HepG2 (cell line): ENCODE data around the gene COX18. TPM values are rescaled to one million over a fixed set of nuclear protein-coding genes. Genes with fewer than 3 reads are reported as not detected.
A peak's percentile ranks its signal among the peaks of the same experiment; 100 is the strongest.

Experiments used
- ATAC-seq: fragments of 200-7000 bp; cut with Tn5 transposase; 3 replicates; pipeline ENCODE4 v1.9.1; 2020; ENCODE audit warnings: mild to moderate bottlenecking, moderate library complexity
- BruUV-seq: library from RNA; stranded (reverse); fragments of 400-500 nt; replicated peaks from 2 replicates; lab custom pipeline; 2021; lab: Mats Ljungman, UMichigan
- CTCF ChIA-PET: fragments of 300-600 bp; formaldehyde crosslinking; extraction: SDS; loops from one replicate; lab custom pipeline; 2021; ENCODE audit warnings: low total read pairs, inconsistent platforms, low intra/inter-chr PET ratio; lab: Yijun Ruan, JAX
- POLR2A ChIA-PET: fragments of 350-600 bp; sonication (Branson Sonifier 250); formaldehyde crosslinking; loops from one replicate; lab custom pipeline; 2020; ENCODE audit warnings: antibody characterized with exemption, inconsistent platforms; lab: Yijun Ruan, JAX
- DNase-seq: peaks from one replicate; pipeline ENCODE4 v3.0.0-alpha.2; 2015; ENCODE audit warnings: low spot score
- FAIRE-seq: peaks from 3 replicates; lab custom pipeline; 2011; peaks lifted over from hg19 to GRCh38; lab: Jason Lieb, UNC
- H2AFZ ChIP-seq: one replicate; pipeline ENCODE4 v1.6.1; 2011; ENCODE audit warnings: low read length, inconsistent platforms
- H3K27ac ChIP-seq: fragments of 300-600 bp; 3 replicates; pipeline ENCODE4 v1.8.0; 2011; ENCODE audit warnings: mixed run types, mild to moderate bottlenecking, mixed read lengths, low read length, inconsistent platforms; ENCODE audit not compliant: insufficient read depth; ENCODE audit errors: extremely low read length
- H3K27me3 ChIP-seq, 2 experiments: fragments of 200-600 bp in 1 of 2; 2 replicates in 1 of 2; 3 replicates in 1 of 2; pipeline versions ENCODE4 v1.6.0 to v1.8.0; 2011; ENCODE audit warnings: low read length in 2 of 2, mild to moderate bottlenecking in 2 of 2, moderate library complexity in 2 of 2, inconsistent platforms in 1 of 2; ENCODE audit not compliant: insufficient read depth in 2 of 2, control insufficient read depth in 1 of 2
- H3K36me3 ChIP-seq, 2 experiments: fragments of 200-600 bp in 1 of 2; replicated peaks in 1 of 2; 2 replicates in 1 of 2; 3 replicates in 1 of 2; pipeline versions ENCODE4 v1.5.1 to v1.8.0; 2011; ENCODE audit warnings: low read length in 2 of 2, inconsistent platforms in 1 of 2; ENCODE audit not compliant: insufficient read depth in 2 of 2, control insufficient read depth in 1 of 2
- H3K4me1 ChIP-seq: 2 replicates; pipeline ENCODE4 v1.5.1; 2012; ENCODE audit warnings: low read length, inconsistent platforms; ENCODE audit not compliant: insufficient read depth
- H3K4me2 ChIP-seq: 2 replicates; pipeline ENCODE4 v1.6.0; 2011; ENCODE audit warnings: low read depth, low read length, inconsistent platforms
- H3K4me3 ChIP-seq, 3 experiments: fragments of 200-600 bp in 1 of 3; sonication (generic), shearing (Covaris generic) in 1 of 3; replicated peaks in 1 of 3; 2 replicates each; pipeline ENCODE4 v1.5.1; 2011 to 2016; ENCODE audit warnings: low read length in 3 of 3, inconsistent platforms in 2 of 3, low read depth in 2 of 3, mild to moderate bottlenecking in 2 of 3, control low read depth in 1 of 3, mixed read lengths in 1 of 3; ENCODE audit not compliant: insufficient read depth in 1 of 3
- H3K79me2 ChIP-seq: one replicate; pipeline ENCODE4 v1.6.1; 2011; ENCODE audit warnings: low read length, inconsistent platforms; ENCODE audit not compliant: insufficient read depth
- H3K9ac ChIP-seq: 2 replicates; pipeline ENCODE4 v1.6.0; 2011; ENCODE audit warnings: mild to moderate bottlenecking, low read depth, low read length, inconsistent platforms; ENCODE audit not compliant: insufficient read depth
- H3K9me3 ChIP-seq: 2 replicates; pipeline ENCODE4 v1.5.1; 2012; ENCODE audit warnings: mild to moderate bottlenecking, low read length
- H4K20me1 ChIP-seq: 2 replicates; pipeline ENCODE4 v1.6.0; 2011; ENCODE audit warnings: inconsistent platforms, mild to moderate bottlenecking, low read length, moderate library complexity; ENCODE audit not compliant: insufficient read depth
- ATM ChIP-seq: fragments of 450-650 bp; IDR thresholded peaks from 2 replicates; pipeline ENCODE4 v1.7.1; 2017; ENCODE audit warnings: mild to moderate bottlenecking, borderline replicate concordance
- CBX1 ChIP-seq: IDR thresholded peaks from one replicate; pipeline ENCODE4 v1.6.1; 2016; ENCODE audit warnings: antibody characterized with exemption, low read depth
- CREB3 ChIP-seq: sonication (generic); formaldehyde crosslinking; IDR thresholded peaks from 2 replicates; pipeline ENCODE4 v1.5.0; 2020; ENCODE audit warnings: missing genetic modification reagents
- ELF3 ChIP-seq: IDR thresholded peaks from 2 replicates; pipeline ENCODE4 v1.6.1; 2016; ENCODE audit warnings: missing genetic modification reagents, missing compliant biosample characterization
- FOXA3 ChIP-seq: IDR thresholded peaks from 2 replicates; pipeline ENCODE4 v1.6.1; 2016; ENCODE audit warnings: missing genetic modification reagents, missing compliant biosample characterization
- FOXJ3 ChIP-seq: sonication (generic); formaldehyde crosslinking; IDR thresholded peaks from 2 replicates; pipeline ENCODE4 v1.4.0; 2020; ENCODE audit warnings: missing genetic modification reagents, mild to moderate bottlenecking, borderline replicate concordance
- GABPA ChIP-seq, 2 experiments: IDR thresholded peaks; 2 replicates each; pipeline ENCODE4 v1.6.1; 2011 to 2016; ENCODE audit warnings: low read depth in 2 of 2, low read length in 1 of 2, missing biosample characterization in 1 of 2, missing genetic modification characterization in 1 of 2
- MYC ChIP-seq: sonication (generic); formaldehyde crosslinking; IDR thresholded peaks from 2 replicates; pipeline ENCODE4 v1.9.0; 2021; ENCODE audit warnings: missing genetic modification reagents, borderline replicate concordance
- PBX2 ChIP-seq: IDR thresholded peaks from 2 replicates; pipeline ENCODE4 v1.6.1; 2016; ENCODE audit warnings: control low read depth
- REST ChIP-seq, 2 experiments: IDR thresholded peaks; 2 replicates each; pipeline ENCODE4 v1.6.1; 2011 to 2012; ENCODE audit warnings: low read length in 2 of 2, borderline replicate concordance in 1 of 2, low read depth in 1 of 2, mild to moderate bottlenecking in 1 of 2, moderate library complexity in 1 of 2
- SIX4 ChIP-seq: sonication (generic); formaldehyde crosslinking; IDR thresholded peaks from 2 replicates; pipeline ENCODE4 v1.4.0; 2020; ENCODE audit warnings: missing genetic modification reagents
- ZBTB34 ChIP-seq: sonication (generic); formaldehyde crosslinking; IDR thresholded peaks from 2 replicates; pipeline ENCODE4 v1.8.0; 2022; ENCODE audit warnings: mild to moderate bottlenecking, missing genetic modification reagents
- ZNF619 ChIP-seq: sonication (generic); formaldehyde crosslinking; IDR thresholded peaks from 2 replicates; pipeline ENCODE4 v1.4.0; 2020; ENCODE audit warnings: mild to moderate bottlenecking, missing genetic modification reagents
- ZNF816 ChIP-seq: sonication (generic); formaldehyde crosslinking; IDR thresholded peaks from 2 replicates; pipeline ENCODE4 v1.8.0; 2022; ENCODE audit warnings: missing genetic modification reagents, mild to moderate bottlenecking, borderline replicate concordance
- ZNF879 ChIP-seq: sonication (generic); formaldehyde crosslinking; IDR thresholded peaks from 2 replicates; pipeline ENCODE4 v1.8.1; 2023; ENCODE audit warnings: missing genetic modification reagents
- ZSCAN12 ChIP-seq: sonication (generic); formaldehyde crosslinking; IDR thresholded peaks from 2 replicates; pipeline ENCODE4 v1.9.0; 2021; ENCODE audit warnings: mild to moderate bottlenecking, missing genetic modification reagents
- WGBS: methylation state at CpG from one replicate; pipeline ENCODE4 v1.1.6; 2017; ENCODE audit warnings: low lambda C conversion rate; 5-methylcytosine and 5-hydroxymethylcytosine counted together
- in situ Hi-C: cut with HindIII; loops from 2 replicates; pipeline ENCODE4 v1.10.0; 2017; ENCODE audit warnings: low pct_unique_long_range_greater_than_20kb; ENCODE audit not compliant: extremely low pct_ligation_motif_present
- intact Hi-C: fragments of 100-400 bp; cut with micrococcal nuclease; formaldehyde crosslinking; loops from one replicate; pipeline ENCODE4 v1.10.0; 2022; ENCODE audit not compliant: unreplicated experiment
- polyA plus RNA-seq, 8 experiments: library from polyadenylated mRNA; depleted of rRNA in 3 of 8; stranded (reverse) in 7 of 8; unstranded in 1 of 8; fragments of >200 nt; fragmentation: Illumina TruSeq in 4 of 8; extraction: Trizol in 4 of 8; gene quantifications; 2 replicates each; pipeline versions ENCODE4 v1.2.1 to v1.2.3, GENCODE V29; 2011 to 2016; ENCODE audit warnings: low read depth in 4 of 8, missing spikeins in 1 of 8, mixed read lengths in 1 of 8; ENCODE audit not compliant: insufficient read depth in 1 of 8
- total RNA-seq, 5 experiments: library from RNA; depleted of rRNA; stranded (reverse); fragments of >200 nt; fragmentation: Illumina TruSeq; extraction: Trizol; gene quantifications; 2 replicates each; pipeline ENCODE4 v1.2.3, GENCODE V29; 2016; ENCODE audit warnings: low read depth in 1 of 5

COX18 gene
- total and polyA plus RNA-seq, 2 of the 13 experiments (the other 11 are each of a cell fraction or from before 2014, with no cell fraction given): 8.7 to 21.3 TPM

GRCh38 chr4:73068491-73069337 is 802 bp downstream of the COX18 start:
- Histone ChIP-seq H3K36me3 (peaks cover 0 to 1% of the 10 kb centered on the region in 2 experiments; a peak in 1 of 5 replicates), H3K27ac (peak overlapping the region; percentile 95), H3K79me2 (peaks cover 16% of the 10 kb centered on the region), H3K4me1 (peaks cover 23% of the 10 kb centered on the region), H3K27me3 (no peaks in the 10 kb centered on the region; a peak in 1 of 5 replicates), H2AFZ (peak overlapping the region; percentile 58), H3K4me2 (peak overlapping the region; percentile 89), H3K9ac (peak overlapping the region; percentile 91), H3K4me3 (peak overlapping the region; percentile 79 to 83 (median 81)), H3K9me3 (no peaks in the 10 kb centered on the region), H4K20me1 (no peaks in the 10 kb centered on the region)
- peak; percentile 5 for ATAC-seq
- intact Hi-C loops (loop anchor here (2.0 kb wide), 1 partner anchor 190 kb away; the partner anchor contains the start of gene ANKRD17), in situ Hi-C loops (no loop called here)
- ChIA-PET CTCF (no interaction called here), POLR2A (no interaction called here)
- DNase-seq: peak; percentile 32
- BruUV-seq: TSS peak; percentile 70
- WGBS: 2% methylated on average over 20 of the region's 27 CpGs
- no peak for FAIRE-seq
- no peak for TF ChIP-seq CBX1
- no peak for TF ChIP-seq FOXA3 (CRISPR knock-in tag)
- TF ChIP-seq FOXJ3 (CRISPR knock-in tag): no peak
- no peak for TF ChIP-seq ZNF619 (CRISPR knock-in tag)
- no peak for TF ChIP-seq REST (IDR thresholded peaks at IDR 0.05; ENCODE audit: borderline replicate concordance in 1 of 2, low read depth in 1 of 2, low read length in 2 of 2)
- no peak for TF ChIP-seq CREB3
- no peak for TF ChIP-seq PBX2 (CRISPR knock-in tag)
- no peak for TF ChIP-seq MYC (CRISPR knock-in tag)
- 0 out of 2 replicates have a peak, but pooled peaks have one; percentile 10 for TF ChIP-seq ZNF879 (CRISPR knock-in tag)
- 0 out of 2 replicates have a peak, but pooled peaks have one; percentile 6 for TF ChIP-seq ZBTB34 (CRISPR knock-in tag)
- no peak for TF ChIP-seq ZSCAN12 (CRISPR knock-in tag)
- TF ChIP-seq SIX4 (CRISPR knock-in tag): 0 out of 2 replicates have a peak, but pooled peaks have one; percentile 20
- TF ChIP-seq ZNF816 (CRISPR knock-in tag): no peak
- TF ChIP-seq ELF3 (CRISPR knock-in tag): peak; percentile 32; the same call in 1 of the 2 replicates
- TF ChIP-seq GABPA (IDR thresholded peaks at IDR 0.05; ENCODE audit: low read depth, low read length): no peak
- TF ChIP-seq GABPA (CRISPR knock-in tag; IDR thresholded peaks at IDR 0.05; ENCODE audit: low read depth): peak; percentile 18; the same call in 1 of the 2 replicates
- TF ChIP-seq ATM: no peak
